GM21723 (cell line): ENCODE measurements around the gene SUPT6H.

ENCODE experiments used
- ATAC-seq: cut with Tn5 transposase; IDR thresholded peaks from one replicate; pipeline ENCODE4 v1.9.1; 2021; ENCODE audit warnings: mild to moderate bottlenecking, moderate library complexity; ENCODE audit not compliant: unreplicated experiment

Gene SUPT6H

GRCh38 chr17:28747801-28748750 lies 86.1 kb downstream of the SUPT6H start:
- ATAC-seq: no peak

- no peak for ATAC-seq
Measured at GRCh38 chr17:28748852-28749515, 87.0 kb downstream of the SUPT6H start.

DNA sequence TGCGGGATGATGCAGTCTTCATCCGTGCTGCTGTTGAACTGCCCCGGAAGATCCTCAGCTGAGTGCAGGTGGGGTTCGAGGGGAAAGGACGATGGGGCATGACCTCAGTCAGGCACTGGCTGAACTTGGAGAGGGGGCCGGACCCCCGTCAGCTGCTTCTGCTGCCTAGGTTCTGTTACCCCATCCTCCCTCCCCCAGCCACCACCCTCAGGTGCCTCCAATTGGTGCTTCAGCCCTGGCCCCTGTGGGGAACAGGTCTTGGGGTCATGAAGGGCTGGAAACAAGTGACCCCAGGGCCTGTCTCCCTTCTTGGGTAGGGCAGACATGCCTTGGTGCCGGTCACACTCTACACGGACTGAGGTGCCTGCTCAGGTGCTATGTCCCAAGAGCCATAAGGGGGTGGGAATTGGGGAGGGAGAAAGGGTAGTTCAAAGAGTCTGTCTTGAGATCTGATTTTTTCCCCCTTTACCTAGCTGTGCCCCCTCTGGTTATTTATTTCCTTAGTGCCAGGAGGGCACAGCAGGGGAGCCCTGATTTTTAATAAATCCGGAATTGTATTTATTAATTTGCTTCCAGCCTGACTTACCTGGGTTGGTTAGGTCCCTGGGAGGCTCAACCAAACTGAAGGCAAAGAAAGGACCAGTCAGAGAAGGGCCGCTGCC lies 87.6 kb downstream of the SUPT6H start:
- no peak for ATAC-seq

GRCh38 chr17:28750178-28751047 lies 88.4 kb downstream of the SUPT6H start:
- ATAC-seq: peak; percentile 67

- no peak for ATAC-seq
Measured at GRCh38 chr17:28751600-28752366, 89.8 kb downstream of the SUPT6H start.
